ENCODE data around the gene TECTB.
"Not testable (repeated sequence)": the region's sequence is repeated elsewhere in the genome, so short reads cannot be mapped to it uniquely, and the experiment has no call there.

TECTB gene

GRCh38 chr10:112283100-112283499 lies at the start of gene TECTB:
TECTB (plus strand) TSS chr10:112283400; CDS start chr10:112283735, 335 bp downstream.
- no peak for DNase-seq

- DNase-seq, result no peak
These were observed 48.1 kb upstream of the TECTB start for GRCh38 chr10:112235141-112235540.

GRCh38 chr10:112235920-112236319 lies 47.3 kb upstream of the TECTB start:
- DNase-seq, result no peak

- no peak for DNase-seq
These were observed 46.7 kb upstream of the TECTB start for GRCh38 chr10:112236486-112236885.

GRCh38 chr10:112239347-112239746 lies 43.9 kb upstream of the TECTB start:
- DNase-seq, result no peak

- no peak for DNase-seq
These were observed 42.8 kb upstream of the TECTB start for GRCh38 chr10:112240441-112240840.

GRCh38 chr10:112241651-112242341 lies 41.4 kb upstream of the TECTB start:
- no peak for DNase-seq

- no peak for DNase-seq
These were observed 40.4 kb upstream of the TECTB start for GRCh38 chr10:112242769-112243168.

- no peak for DNase-seq
These were observed 39.5 kb upstream of the TECTB start for GRCh38 chr10:112243713-112244112.

- DNase-seq, result no peak
These were observed 39.0 kb upstream of the TECTB start for GRCh38 chr10:112244197-112244596.

GRCh38 chr10:112247791-112248190 lies 35.4 kb upstream of the TECTB start:
- DNase-seq, result no peak

GRCh38 chr10:112248584-112249295 lies 34.5 kb upstream of the TECTB start:
- DNase-seq, result no peak

- no peak for DNase-seq
These were observed 33.5 kb upstream of the TECTB start for GRCh38 chr10:112249722-112250121.

- DNase-seq, result no peak
These were observed 32.6 kb upstream of the TECTB start for GRCh38 chr10:112250555-112250954.

GRCh38 chr10:112251238-112251637 lies 32.0 kb upstream of the TECTB start:
- DNase-seq, result not testable (repeated sequence)

GRCh38 chr10:112258407-112258806 lies 24.8 kb upstream of the TECTB start:
- no peak for DNase-seq

GRCh38 chr10:112259688-112260087 lies 23.5 kb upstream of the TECTB start:
- DNase-seq, result no peak

GRCh38 chr10:112260831-112261230 lies 22.4 kb upstream of the TECTB start:
- DNase-seq, result no peak

- no peak for DNase-seq
These were observed 21.8 kb upstream of the TECTB start for GRCh38 chr10:112261281-112261822.

- DNase-seq, result no peak
These were observed 20.7 kb upstream of the TECTB start for GRCh38 chr10:112262546-112262945.

- no peak for DNase-seq
These were observed 17.5 kb upstream of the TECTB start for GRCh38 chr10:112265745-112266144.

GRCh38 chr10:112269266-112269665 lies 13.9 kb upstream of the TECTB start:
- no peak for DNase-seq

- no peak for DNase-seq
These were observed 11.2 kb upstream of the TECTB start for GRCh38 chr10:112271982-112272381.

GRCh38 chr10:112274831-112275230 lies 8.4 kb upstream of the TECTB start:
- no peak for DNase-seq
